Fibroblast of skin of right biceps (primary cell): ENCODE data around the gene ELOVL7.
"Not testable (repeated sequence)": the region's sequence is repeated elsewhere in the genome, so short reads cannot be mapped to it uniquely, and the experiment has no call there.

Experiments used
- DNase-seq: peaks from one replicate; pipeline ENCODE4 v3.0.0-alpha.2; 2013

The ELOVL7 gene

DNA sequence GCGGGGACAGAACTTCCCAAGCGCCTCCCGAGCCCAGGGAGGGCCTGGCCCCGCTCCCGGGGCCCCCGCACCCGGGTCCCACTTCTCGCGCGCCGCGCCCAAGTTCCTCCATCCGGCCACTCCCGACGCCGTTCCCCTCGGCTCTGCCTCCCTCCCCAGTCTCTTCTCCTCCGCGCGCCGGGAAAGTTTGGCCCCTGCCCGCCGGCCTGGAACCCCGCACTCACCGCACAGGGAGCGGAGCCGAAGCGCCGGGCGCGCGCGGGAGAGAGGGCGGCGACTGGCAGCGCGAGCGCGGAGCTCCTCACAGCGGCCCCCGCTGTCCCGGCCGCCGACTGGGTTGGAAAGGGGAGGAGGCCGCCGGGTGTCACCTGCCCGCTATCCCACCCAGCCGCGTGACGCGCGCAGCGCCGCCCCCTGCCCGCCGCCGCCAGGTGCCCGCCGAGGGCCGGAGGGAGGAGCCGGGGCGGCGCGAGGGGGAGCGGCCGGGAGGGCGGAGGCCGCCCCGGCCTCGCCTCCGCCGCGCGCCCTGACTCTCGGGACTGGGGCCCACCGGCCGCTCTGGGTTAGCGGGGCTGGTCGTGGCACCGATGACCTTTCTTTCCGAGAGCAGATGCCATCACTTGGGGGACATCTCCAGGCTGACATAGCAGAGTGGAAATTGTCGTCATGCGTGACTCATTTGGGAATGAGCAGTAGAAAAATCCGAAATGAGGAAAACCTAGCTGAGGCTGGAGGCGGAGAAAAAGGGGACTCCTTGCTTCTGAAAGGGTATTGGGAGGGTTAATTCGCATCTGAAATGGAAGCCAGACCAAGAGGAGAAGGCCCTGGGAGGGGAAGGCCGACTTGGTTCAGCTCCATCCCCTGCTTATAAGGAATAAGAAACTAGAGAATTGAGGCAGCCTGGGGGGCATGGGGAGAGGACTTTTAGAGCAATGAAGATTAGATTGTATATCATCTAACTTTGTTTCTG lies at the start of gene ELOVL7:
ELOVL7 (minus strand) TSS at position 334 of the 970 bp plus-strand sequence. CDS start 56,872 bp downstream, outside the sequence.
- DNase-seq: peak; percentile 26

DNA sequence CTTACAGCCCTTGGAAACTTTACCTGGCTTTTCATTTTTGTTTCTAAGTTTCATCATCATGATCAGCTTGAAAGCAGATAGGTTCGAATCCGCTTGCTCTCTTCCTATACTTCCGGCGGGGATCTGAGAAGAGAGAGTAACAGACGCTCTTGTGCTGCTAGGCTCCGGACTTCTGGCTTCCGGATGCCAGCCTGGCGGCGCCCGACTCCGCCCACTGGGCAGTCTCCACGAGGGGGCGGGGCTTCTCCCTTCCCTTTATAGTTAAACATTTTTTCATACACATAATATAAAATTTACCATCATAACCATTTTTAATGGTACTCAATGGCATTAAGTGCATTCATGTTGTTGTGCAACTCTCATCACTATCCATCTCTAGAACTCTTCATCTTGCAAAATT lies 49.5 kb upstream of the ELOVL7 start:
- DNase-seq: no peak

- no peak for DNase-seq
Measured at GRCh38 chr5:60891667-60892066, 47.6 kb upstream of the ELOVL7 start.

GRCh38 chr5:60888359-60889061 lies 44.4 kb upstream of the ELOVL7 start:
- no peak for DNase-seq

DNA sequence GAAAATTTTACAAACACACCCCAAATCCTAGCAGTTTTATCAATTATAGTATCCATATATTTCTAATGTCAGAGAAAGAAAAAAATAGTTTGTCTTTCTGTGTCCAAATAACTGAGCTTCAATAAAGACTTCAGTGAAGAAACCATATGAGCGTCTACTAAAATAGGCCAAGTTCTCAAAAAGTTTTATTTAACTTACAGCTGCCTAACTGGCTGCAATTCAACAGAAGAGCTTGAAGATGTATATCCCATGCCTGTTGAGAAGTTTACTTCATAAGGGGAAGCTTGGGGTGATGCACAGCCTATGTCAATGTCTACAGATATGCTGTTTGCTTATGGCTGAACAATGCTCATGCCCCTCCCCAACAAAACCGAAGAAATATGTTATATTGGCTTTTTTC lies 43.7 kb upstream of the ELOVL7 start:
- DNase-seq: no peak

DNA sequence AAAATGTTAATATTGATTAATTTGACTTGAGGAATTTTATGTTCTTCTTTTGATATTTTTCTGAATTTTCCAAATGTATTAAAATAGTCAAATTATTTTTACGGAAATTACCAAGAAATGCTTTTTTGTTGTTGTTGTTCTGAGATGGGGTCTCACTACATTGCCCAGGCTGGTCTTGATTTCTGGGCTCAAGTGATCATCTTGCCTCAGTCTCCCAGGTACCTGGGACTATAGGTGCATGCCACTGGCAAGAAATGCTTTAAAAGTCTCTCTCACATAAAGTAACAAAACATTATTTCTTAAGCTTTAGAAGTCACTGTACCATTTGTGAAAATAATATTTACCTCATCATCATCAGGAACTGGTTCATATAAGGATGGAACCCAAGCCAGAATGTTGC lies 43.0 kb upstream of the ELOVL7 start:
- no peak for DNase-seq

DNA sequence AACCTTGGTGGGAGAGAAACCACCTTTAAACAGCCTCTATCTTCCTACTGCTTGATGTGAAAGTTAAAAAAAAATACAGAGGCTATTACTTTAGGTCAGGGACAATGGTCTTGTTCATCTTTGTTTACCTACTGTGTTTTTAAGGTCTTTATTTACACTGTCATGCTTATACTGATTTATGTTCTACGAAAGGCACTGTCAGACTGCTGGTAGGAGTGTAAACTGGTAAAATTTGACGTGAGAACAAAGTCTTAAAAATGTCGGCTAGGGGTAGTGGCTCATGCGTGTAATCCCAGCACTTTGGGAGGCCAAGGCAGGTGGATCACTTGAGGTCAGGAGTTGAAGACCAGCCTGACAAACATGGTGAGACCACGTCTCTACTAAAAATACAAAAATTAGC lies 42.1 kb upstream of the ELOVL7 start:
- no peak for DNase-seq

DNA sequence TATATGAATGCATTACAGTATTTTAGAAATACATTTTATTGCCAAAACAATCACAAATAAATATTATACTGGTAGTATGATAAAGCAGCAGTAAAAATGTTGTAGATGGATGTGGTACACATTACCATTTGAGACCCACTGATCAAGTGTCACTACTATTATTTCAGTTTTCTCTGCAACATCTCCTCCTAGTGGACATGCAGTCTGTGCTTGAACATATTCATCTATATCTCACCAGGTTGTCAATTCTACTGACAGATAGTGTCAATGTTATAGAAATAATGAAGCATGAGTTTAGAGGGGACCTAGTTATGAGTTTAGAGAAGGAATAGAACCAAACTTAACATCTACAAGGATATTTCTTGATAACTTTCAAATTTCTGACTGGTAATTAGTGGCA lies 39.2 kb upstream of the ELOVL7 start:
- DNase-seq: no peak

- DNase-seq: no peak
Measured at GRCh38 chr5:60872892-60873291, 28.8 kb upstream of the ELOVL7 start.

GRCh38 chr5:60870857-60871256 lies 26.8 kb upstream of the ELOVL7 start:
- DNase-seq: no peak

DNA sequence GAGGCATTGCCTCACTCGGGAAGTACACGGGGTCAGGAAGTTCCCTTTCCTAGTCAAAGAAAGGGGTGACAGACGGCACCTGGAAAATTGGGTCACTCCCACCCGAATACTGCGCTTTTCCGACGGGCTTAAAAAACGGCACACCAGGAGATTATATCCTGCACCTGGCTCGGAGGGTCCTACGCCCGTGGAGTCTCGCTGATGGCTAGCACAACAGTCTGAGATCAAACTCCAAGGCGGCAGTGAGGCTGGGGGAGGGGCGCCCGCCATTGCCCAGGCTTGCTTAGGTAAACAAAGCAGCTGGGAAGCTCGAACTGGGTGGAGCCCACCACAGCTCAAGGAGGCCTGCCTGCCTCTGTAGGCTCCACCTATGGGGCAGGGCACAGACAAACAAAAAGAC lies 16.5 kb upstream of the ELOVL7 start:
- DNase-seq: not testable (repeated sequence)

- DNase-seq: no peak
Measured at GRCh38 chr5:60856066-60856465, 12.0 kb upstream of the ELOVL7 start.

- DNase-seq: no peak
Measured at GRCh38 chr5:60852940-60853339, 8.9 kb upstream of the ELOVL7 start.

GRCh38 chr5:60852317-60852716 lies 8.2 kb upstream of the ELOVL7 start:
- no peak for DNase-seq

DNA sequence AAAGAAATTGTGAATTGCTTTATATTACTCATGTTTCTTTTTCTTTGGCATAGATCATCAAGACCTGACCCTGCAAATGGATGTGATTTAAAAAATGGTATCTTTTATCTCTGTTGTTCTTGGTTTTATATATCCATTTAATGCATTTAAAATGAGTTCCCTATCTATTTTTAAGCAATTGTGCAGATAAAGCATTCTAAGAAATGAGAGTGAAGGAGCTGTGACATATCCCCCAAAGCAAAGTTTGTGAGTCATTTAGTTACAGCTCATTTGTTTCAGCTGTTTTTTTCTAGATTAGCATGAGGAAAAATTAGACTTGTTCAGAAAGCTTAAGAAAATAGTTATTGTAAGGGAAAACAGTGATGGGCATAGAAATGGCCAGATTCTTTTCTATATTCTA lies 7.6 kb upstream of the ELOVL7 start:
- DNase-seq: no peak

- DNase-seq: no peak
Measured at GRCh38 chr5:60846298-60846697, 2.2 kb upstream of the ELOVL7 start.

GRCh38 chr5:60843386-60843935 lies 608 bp downstream of the ELOVL7 start:
- DNase-seq: no peak

- no peak for DNase-seq
Measured at GRCh38 chr5:60842871-60843385, 1.1 kb downstream of the ELOVL7 start.

DNA sequence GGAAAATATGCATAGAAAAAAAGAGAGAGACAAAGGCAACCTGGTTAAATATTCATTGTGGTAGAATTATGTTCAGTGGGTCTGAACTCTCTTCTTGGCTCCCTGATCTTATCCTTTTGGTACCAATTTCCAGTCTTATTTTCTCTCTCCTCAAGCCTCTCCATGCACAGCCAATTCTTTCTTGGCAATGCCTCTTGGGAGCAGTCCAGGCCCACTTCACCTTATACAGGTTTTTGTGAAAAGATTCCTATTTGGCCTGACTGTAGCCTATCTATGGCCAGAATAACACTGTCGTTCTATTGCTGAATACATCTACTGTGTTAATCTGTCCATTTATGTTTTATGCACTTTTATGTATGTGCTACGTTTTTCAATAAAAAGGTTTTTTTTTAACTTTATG lies 2.7 kb downstream of the ELOVL7 start:
- no peak for DNase-seq

DNA sequence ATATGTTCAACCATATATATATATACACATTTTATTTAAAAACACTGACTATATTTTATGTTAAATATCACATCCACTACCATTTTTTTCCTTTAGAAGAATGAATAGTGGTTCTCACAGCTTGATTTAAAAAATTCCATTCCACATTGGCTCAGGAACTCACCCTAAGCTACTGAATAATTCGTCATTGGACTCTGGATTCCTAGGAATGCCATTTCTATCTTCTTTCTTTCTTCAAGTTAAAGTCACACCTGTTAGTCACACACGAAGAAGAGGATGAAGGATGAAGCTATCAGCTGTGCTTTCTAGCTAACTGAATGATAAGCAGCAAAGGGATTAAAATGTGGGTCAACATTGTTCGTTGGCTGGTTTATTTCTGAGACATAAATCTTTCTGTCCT lies 7.9 kb downstream of the ELOVL7 start:
- DNase-seq: no peak

- DNase-seq: peak; percentile 13
Measured at GRCh38 chr5:60835554-60835953, 8.5 kb downstream of the ELOVL7 start.

GRCh38 chr5:60833520-60833919 lies 10.5 kb downstream of the ELOVL7 start:
- no peak for DNase-seq

DNA sequence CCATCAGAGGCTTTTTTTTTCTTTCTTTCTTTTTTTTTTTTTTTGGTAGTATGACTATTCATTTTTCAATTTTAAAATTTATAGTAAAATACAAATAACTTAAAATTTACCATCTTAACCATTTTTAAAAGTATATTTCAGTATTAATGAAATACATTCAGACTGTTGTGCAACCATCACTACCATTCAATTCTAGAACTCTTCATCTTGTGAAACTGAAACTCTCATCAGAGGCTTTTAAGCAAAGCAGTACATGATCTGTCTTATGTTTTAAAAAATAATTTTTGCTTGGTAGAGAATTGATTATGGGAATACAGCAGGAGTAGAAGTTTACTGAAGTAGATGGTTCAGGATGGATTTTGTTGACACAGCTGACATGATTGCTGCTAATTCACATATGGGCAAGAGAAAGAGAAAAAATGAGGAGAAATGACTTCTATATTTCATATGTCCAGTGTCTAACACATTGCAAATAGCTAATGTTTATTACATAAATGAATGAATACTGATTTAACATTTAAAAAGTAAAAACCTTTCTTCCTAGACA lies 13.4 kb downstream of the ELOVL7 start:
- no peak for DNase-seq
